ENCODE measurements around the gene AKR1D1. TPM values are rescaled to one million over a fixed set of nuclear protein-coding genes. Genes with fewer than 3 reads are reported as not detected.

AKR1D1 gene
- total and polyA plus RNA-seq, 2 donors (not counting 3 experiments of a cell fraction or from before 2014, with no cell fraction given), result not detected

DNA sequence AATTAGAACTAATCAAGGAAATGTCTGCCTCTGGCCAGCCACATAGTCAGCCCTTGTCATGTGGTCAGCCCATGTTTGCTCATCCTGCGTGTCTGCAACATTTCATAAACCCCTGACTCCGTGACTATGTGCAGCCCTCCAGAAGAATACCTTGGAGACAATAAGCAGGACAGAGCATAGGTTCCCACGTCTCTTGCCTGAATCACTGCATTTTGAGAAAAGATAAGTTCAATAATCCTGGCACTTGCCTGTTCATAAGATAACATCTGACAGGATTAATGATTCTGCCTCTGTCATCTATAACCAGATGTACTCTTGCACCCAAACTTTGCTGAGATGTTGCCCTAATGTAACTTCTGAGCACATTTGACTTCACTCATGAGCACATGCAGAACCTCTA, 78.4 kb downstream of the AKR1D1 start:
- Histone ChIP-seq H3K27me3 (ENCODE audit: control insufficient read depth in 2 of 2, insufficient read depth in 2 of 2, low read length in 2 of 2) (no peaks in the 10 kb centered on the region), H3K9ac (replicated peaks; ENCODE audit: extremely low read depth, insufficient read depth, low read length) (no peak overlapping the region), H3K79me2 (ENCODE audit: control insufficient read depth, insufficient read depth, low read length) (no peaks in the 10 kb centered on the region), H2AFZ (ENCODE audit: low read depth, low read length) (no peak overlapping the region), H3K4me1 (ENCODE audit: control insufficient read depth, extremely low read depth, insufficient read depth, low read length) (no peaks in the 10 kb centered on the region), H3K9me3 (replicated peaks; ENCODE audit: control insufficient read depth, insufficient read depth, low read length) (no peaks in the 10 kb centered on the region), H3K4me3 (replicated peaks in 1 of 3; ENCODE audit: insufficient read depth in 1 of 3, low read depth in 1 of 3, low read length in 3 of 3) (no peak overlapping the region), H4K20me1 (replicated peaks; ENCODE audit: control insufficient read depth, extremely low read depth, insufficient read depth, low read length) (no peaks in the 10 kb centered on the region), H3K27ac (ENCODE audit: insufficient read depth, low read depth, low read length) (no peak overlapping the region), H3K9me1 (replicated peaks; ENCODE audit: control insufficient read depth, extremely low read depth, insufficient read depth, low read length) (no peaks in the 10 kb centered on the region), H3K4me2 (ENCODE audit: insufficient read depth, low read length) (no peak overlapping the region), H3K36me3 (ENCODE audit: control insufficient read depth in 2 of 2, extremely low read depth in 1 of 2, insufficient read depth in 2 of 2, low read length in 2 of 2) (no peaks in the 10 kb centered on the region)
- intact Hi-C loops (cut with micrococcal nuclease), result no loop called here
- dilution Hi-C loops (cut with MboI; ENCODE audit: extremely low pct_ligation_motif_present, low sequenced_read_pairs), result no loop called here
- DNase-seq (ENCODE audit: low read depth, low spot score), result no peak
- POLR2A ChIA-PET, result no interaction called here
- FAIRE-seq, result no peak
- CTCF ChIA-PET, result no interaction called here
- BruUV-seq (replicated peaks), result no TSS peak
- TF ChIP-seq, protein P1, sequence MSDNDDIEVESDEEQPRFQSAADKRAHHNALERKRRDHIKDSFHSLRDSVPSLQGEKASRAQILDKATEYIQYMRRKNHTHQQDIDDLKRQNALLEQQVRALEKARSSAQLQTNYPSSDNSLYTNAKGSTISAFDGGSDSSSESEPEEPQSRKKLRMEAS (IDR thresholded peaks at IDR 0.05; ENCODE audit: insufficient read depth, insufficient read length), result no peak
- no peak for TF ChIP-seq FOS (IDR thresholded peaks at IDR 0.05; ENCODE audit: borderline replicate concordance, insufficient read depth, low read length)
- TF ChIP-seq, protein P2, sequence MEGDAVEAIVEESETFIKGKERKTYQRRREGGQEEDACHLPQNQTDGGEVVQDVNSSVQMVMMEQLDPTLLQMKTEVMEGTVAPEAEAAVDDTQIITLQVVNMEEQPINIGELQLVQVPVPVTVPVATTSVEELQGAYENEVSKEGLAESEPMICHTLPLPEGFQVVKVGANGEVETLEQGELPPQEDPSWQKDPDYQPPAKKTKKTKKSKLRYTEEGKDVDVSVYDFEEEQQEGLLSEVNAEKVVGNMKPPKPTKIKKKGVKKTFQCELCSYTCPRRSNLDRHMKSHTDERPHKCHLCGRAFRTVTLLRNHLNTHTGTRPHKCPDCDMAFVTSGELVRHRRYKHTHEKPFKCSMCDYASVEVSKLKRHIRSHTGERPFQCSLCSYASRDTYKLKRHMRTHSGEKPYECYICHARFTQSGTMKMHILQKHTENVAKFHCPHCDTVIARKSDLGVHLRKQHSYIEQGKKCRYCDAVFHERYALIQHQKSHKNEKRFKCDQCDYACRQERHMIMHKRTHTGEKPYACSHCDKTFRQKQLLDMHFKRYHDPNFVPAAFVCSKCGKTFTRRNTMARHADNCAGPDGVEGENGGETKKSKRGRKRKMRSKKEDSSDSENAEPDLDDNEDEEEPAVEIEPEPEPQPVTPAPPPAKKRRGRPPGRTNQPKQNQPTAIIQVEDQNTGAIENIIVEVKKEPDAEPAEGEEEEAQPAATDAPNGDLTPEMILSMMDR (IDR thresholded peaks at IDR 0.05; ENCODE audit: extremely low read depth in 1 of 2, insufficient read depth in 1 of 2, low read depth in 1 of 2, low read length in 2 of 2), result no peak
- no peak for TF ChIP-seq POLR2A (IDR thresholded peaks at IDR 0.05; ENCODE audit: low read depth, low read length)
- no peak for TF ChIP-seq POLR2AphosphoS5 (IDR thresholded peaks at IDR 0.05; ENCODE audit: insufficient read depth, low read depth, low read length)
- TF ChIP-seq MYC (IDR thresholded peaks at IDR 0.05; ENCODE audit: low read depth, low read length), result no peak
- no peak for TF ChIP-seq JUN (IDR thresholded peaks at IDR 0.05; ENCODE audit: borderline replicate concordance, insufficient read depth, insufficient read length, low read depth)
- TF ChIP-seq GATA2 (IDR thresholded peaks at IDR 0.05; ENCODE audit: insufficient read depth, insufficient read length, low read depth, low read length), result no peak
- no peak for TF ChIP-seq EZH2 (IDR thresholded peaks at IDR 0.05; ENCODE audit: borderline replicate concordance, low read depth, low read length, severe bottlenecking)
